K562 (cell line): ENCODE measurements around the gene TMEM184A. TPM values are rescaled to one million over a fixed set of nuclear protein-coding genes. Genes with fewer than 3 reads are reported as not detected.

ENCODE experiments used
- ATAC-seq: fragments of 200-7000 bp; cut with Tn5 transposase; 3 replicates; pipeline ENCODE4 v1.9.1; 2020; ENCODE audit warnings: moderate library complexity
- BruUV-seq: library from RNA; stranded (reverse); fragments of 400-500 nt; replicated peaks from 2 replicates; lab custom pipeline; 2021; lab: Mats Ljungman, UMichigan
- CTCF ChIA-PET: fragments of 300-600 bp; formaldehyde crosslinking; extraction: SDS; loops from one replicate; lab custom pipeline; 2021; ENCODE audit warnings: low intra/inter-chr PET ratio; lab: Yijun Ruan, JAX
- POLR2A ChIA-PET: fragments of 300-600, 350-650 bp; sonication (Branson Sonifier 250); formaldehyde crosslinking; extraction: SDS; loops from one replicate; lab custom pipeline; 2021; ENCODE audit warnings: antibody characterized with exemption, inconsistent platforms; lab: Yijun Ruan, JAX
- DNase-seq, 4 experiments: peaks; one replicate each; pipeline versions ENCODE4 v3.0.0 to v3.0.0-alpha.2; 2011 to 2018; ENCODE audit warnings: low spot score in 3 of 4, mixed read lengths in 3 of 4; ENCODE audit errors: extremely low read depth in 1 of 4
- FAIRE-seq: peaks from 2 replicates; lab custom pipeline; 2011; peaks lifted over from hg19 to GRCh38; lab: Jason Lieb, UNC
- H2AFZ ChIP-seq: 2 replicates; pipeline ENCODE4 v1.6.0; 2011; ENCODE audit warnings: low read depth, low read length, control low read depth, inconsistent platforms
- H3K27ac ChIP-seq: fragments of 200-600 bp; 3 replicates; pipeline ENCODE4 v1.8.0; 2011; ENCODE audit warnings: low read depth, mild to moderate bottlenecking, control low read depth, inconsistent platforms, low read length, moderate library complexity, mixed read lengths; ENCODE audit errors: extremely low read depth
- H3K27me3 ChIP-seq, 2 experiments: fragments of 300-600 bp in 1 of 2; 2 replicates in 1 of 2; 3 replicates in 1 of 2; pipeline versions ENCODE4 v1.6.0 to v1.8.0; 2011; ENCODE audit warnings: inconsistent platforms in 2 of 2, low read length in 2 of 2, mild to moderate bottlenecking in 1 of 2, mixed read lengths in 1 of 2, moderate library complexity in 1 of 2; ENCODE audit not compliant: control insufficient read depth in 2 of 2, insufficient read depth in 2 of 2
- H3K36me3 ChIP-seq: fragments of 300-600 bp; 3 replicates; pipeline ENCODE4 v1.8.0; 2011; ENCODE audit warnings: mild to moderate bottlenecking, low read length, inconsistent platforms; ENCODE audit not compliant: control insufficient read depth, insufficient read depth
- H3K4me1 ChIP-seq, 2 experiments: fragments of 200-600 bp in 1 of 2; replicated peaks in 1 of 2; 2 replicates in 1 of 2; 3 replicates in 1 of 2; pipeline versions ENCODE4 v1.5.1 to v1.8.0; 2011; ENCODE audit warnings: inconsistent platforms in 2 of 2, low read length in 2 of 2, mild to moderate bottlenecking in 1 of 2, mixed read lengths in 1 of 2, moderate library complexity in 1 of 2; ENCODE audit not compliant: control insufficient read depth in 2 of 2, insufficient read depth in 2 of 2
- H3K4me2 ChIP-seq: 2 replicates; pipeline ENCODE4 v1.6.1; 2011; ENCODE audit warnings: low read length, control low read depth, inconsistent platforms, mixed read lengths; ENCODE audit not compliant: insufficient read depth
- H3K4me3 ChIP-seq: fragments of 200-600 bp; sonication (generic), shearing (Covaris generic); 2 replicates; pipeline ENCODE4 v1.5.1; 2016; ENCODE audit warnings: control low read depth, inconsistent platforms
- H3K79me2 ChIP-seq: fragments of 200-600 bp; 3 replicates; pipeline ENCODE4 v1.8.0; 2011; ENCODE audit warnings: low read length, inconsistent platforms; ENCODE audit not compliant: control insufficient read depth, insufficient read depth
- H3K9ac ChIP-seq, 2 experiments: 2 replicates each; pipeline versions ENCODE4 v1.6.0 to v1.6.1; 2011; ENCODE audit warnings: low read depth in 2 of 2, low read length in 2 of 2, control low read depth in 1 of 2, inconsistent platforms in 1 of 2, mild to moderate bottlenecking in 1 of 2, mixed read lengths in 1 of 2; ENCODE audit not compliant: insufficient read depth in 1 of 2
- H3K9me1 ChIP-seq: one replicate; pipeline ENCODE4 v1.6.0; 2011; ENCODE audit warnings: inconsistent platforms, mild to moderate bottlenecking, low read length, moderate library complexity; ENCODE audit not compliant: control insufficient read depth, insufficient read depth
- H3K9me3 ChIP-seq: replicated peaks from 2 replicates; pipeline ENCODE4 v1.5.1; 2011; ENCODE audit warnings: low read depth, low read length, inconsistent platforms; ENCODE audit not compliant: control insufficient read depth, insufficient read depth
- H4K20me1 ChIP-seq: replicated peaks from 2 replicates; pipeline ENCODE4 v1.6.1; 2011; ENCODE audit warnings: low read length, inconsistent platforms, mixed read lengths; ENCODE audit not compliant: control insufficient read depth, insufficient read depth
- HMGN3 ChIP-seq: IDR thresholded peaks from 2 replicates; pipeline ENCODE4 v1.6.1; 2011; ENCODE audit warnings: borderline replicate concordance, low read depth, mild to moderate bottlenecking, mixed read lengths, low read length; ENCODE audit not compliant: insufficient read length; ENCODE audit errors: extremely low read depth
- MED1 ChIP-seq: sonication (generic); formaldehyde crosslinking; IDR thresholded peaks from 2 replicates; pipeline ENCODE4 v1.8.1; 2023; ENCODE audit warnings: missing genetic modification reagents, borderline replicate concordance
- NR2F6 ChIP-seq: fragments of 450-650 bp; formaldehyde crosslinking; IDR thresholded peaks from 2 replicates; pipeline ENCODE4 v1.4.0; 2020; ENCODE audit warnings: mild to moderate bottlenecking
- RUNX1 ChIP-seq: sonication (generic); IDR thresholded peaks from 2 replicates; pipeline ENCODE4 v1.6.1; 2016; ENCODE audit warnings: antibody characterized with exemption, low read depth
- ZBTB8A ChIP-seq: fragments of 450-650 bp; IDR thresholded peaks from 2 replicates; pipeline ENCODE4 v1.6.1; 2018; ENCODE audit warnings: mild to moderate bottlenecking, moderate library complexity; ENCODE audit not compliant: partially characterized antibody
- WGBS: fragments of 100-300 bp; shearing (Covaris generic); methylation state at CpG from one replicate; pipeline ENCODE4 v1.1.6; 2016; ENCODE audit warnings: low coverage, mixed read lengths; ENCODE audit not compliant: insufficient coverage; ENCODE audit errors: missing lambda C conversion rate; 5-methylcytosine and 5-hydroxymethylcytosine counted together
- in situ Hi-C: fragments of 300-500 bp; cut with MboI; formaldehyde crosslinking; loops from 4 replicates; pipeline ENCODE4 v1.15.0; 2018; ENCODE audit warnings: inconsistent platforms, mixed read lengths
- intact Hi-C: fragments of 100-400 bp; cut with micrococcal nuclease; formaldehyde crosslinking; loops from 2 replicates; pipeline ENCODE4 v1.14.2; 2022
- polyA plus RNA-seq, 8 experiments: library from polyadenylated mRNA; depleted of rRNA in 4 of 8; stranded (reverse) in 5 of 8; unstranded in 3 of 8; fragments of >200 nt; fragmentation: Nextera tagmentation in 2 of 8; fragmentation: Illumina TruSeq in 1 of 8; extraction: Ambion mirVana in 2 of 8; extraction: Trizol in 1 of 8; gene quantifications; 2 replicates each; pipeline versions ENCODE4 v1.2.1 to v1.2.3, GENCODE V29; 2011 to 2014; ENCODE audit warnings: inconsistent platforms in 1 of 8, missing spikeins in 1 of 8
- total RNA-seq, 7 experiments: library from RNA; depleted of rRNA in 6 of 7; stranded (reverse); fragments of >200 nt in 6 of 7; fragmentation: Illumina TruSeq in 2 of 7; extraction: Trizol in 2 of 7; gene quantifications; 2 replicates each; pipeline versions ENCODE4 v1.2.1 to v1.2.3, GENCODE V29; 2011 to 2021; ENCODE audit warnings: low replicate concordance in 1 of 7
- TF ChIP-seq, protein P1 (sequence below), 3 experiments: IDR thresholded peaks in 2 of 3; conservative IDR thresholded peaks in 1 of 3; 2 replicates each; pipeline ENCODE4 v1.5.1; 2011 to 2012; ENCODE audit warnings: low read length in 3 of 3, mild to moderate bottlenecking in 3 of 3, control low read depth in 2 of 3, improper control_type of control experiment in 1 of 3, inconsistent platforms in 1 of 3, low read depth in 1 of 3, mixed read lengths in 1 of 3, moderate library complexity in 1 of 3; ENCODE audit not compliant: insufficient read depth in 2 of 3

The TMEM184A gene
- total and polyA plus RNA-seq, 9 of the 15 experiments (the other 6 are each of a cell fraction or from before 2014, with no cell fraction given), result 0.10 to 0.18 (median 0.11) TPM; not detected in 6

DNA sequence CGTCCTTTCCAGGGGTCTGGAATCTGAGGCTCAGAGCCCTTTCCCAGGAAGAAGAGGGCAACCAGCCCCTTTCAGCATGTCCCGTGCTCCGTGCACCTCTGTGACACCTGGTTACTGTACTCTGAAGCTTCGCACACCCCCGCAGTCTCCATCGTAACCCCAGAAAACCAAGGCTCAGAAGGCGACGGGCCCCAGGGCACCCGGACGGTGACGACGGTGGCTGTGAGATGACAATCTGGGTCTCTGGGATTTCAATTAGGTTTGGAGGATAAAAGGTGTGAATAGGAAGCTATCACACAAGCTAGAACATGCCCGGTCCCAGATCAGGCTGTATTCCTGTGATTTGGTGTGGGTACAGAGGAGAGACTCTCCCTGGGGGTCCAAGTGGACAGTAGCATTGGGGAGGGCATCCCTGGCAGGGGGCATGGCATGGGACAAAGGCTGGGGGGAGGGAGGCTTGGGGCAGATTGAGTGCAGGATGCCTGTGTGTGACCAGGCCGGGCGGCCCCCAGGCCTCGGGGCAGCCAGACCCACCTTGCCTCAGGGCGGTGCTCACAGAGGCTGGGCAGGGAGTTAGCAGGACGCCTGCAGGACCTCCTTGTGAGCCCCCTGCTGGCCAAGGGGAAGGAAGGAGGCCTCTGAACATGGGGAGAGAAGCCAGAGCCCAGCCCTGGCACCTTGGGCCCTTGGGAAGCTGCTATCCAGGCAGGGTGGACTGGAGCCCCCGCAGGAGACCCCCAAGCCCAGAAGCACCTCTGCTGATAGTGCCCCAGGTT lies 37.3 kb upstream of the TMEM184A start (continued):
- TF ChIP-seq, protein P1, sequence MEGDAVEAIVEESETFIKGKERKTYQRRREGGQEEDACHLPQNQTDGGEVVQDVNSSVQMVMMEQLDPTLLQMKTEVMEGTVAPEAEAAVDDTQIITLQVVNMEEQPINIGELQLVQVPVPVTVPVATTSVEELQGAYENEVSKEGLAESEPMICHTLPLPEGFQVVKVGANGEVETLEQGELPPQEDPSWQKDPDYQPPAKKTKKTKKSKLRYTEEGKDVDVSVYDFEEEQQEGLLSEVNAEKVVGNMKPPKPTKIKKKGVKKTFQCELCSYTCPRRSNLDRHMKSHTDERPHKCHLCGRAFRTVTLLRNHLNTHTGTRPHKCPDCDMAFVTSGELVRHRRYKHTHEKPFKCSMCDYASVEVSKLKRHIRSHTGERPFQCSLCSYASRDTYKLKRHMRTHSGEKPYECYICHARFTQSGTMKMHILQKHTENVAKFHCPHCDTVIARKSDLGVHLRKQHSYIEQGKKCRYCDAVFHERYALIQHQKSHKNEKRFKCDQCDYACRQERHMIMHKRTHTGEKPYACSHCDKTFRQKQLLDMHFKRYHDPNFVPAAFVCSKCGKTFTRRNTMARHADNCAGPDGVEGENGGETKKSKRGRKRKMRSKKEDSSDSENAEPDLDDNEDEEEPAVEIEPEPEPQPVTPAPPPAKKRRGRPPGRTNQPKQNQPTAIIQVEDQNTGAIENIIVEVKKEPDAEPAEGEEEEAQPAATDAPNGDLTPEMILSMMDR (IDR thresholded peaks at IDR 0.05 in 2 of 3, conservative IDR thresholded peaks at IDR 0.05 in 1 of 3; ENCODE audit: insufficient read depth in 2 of 3, low read depth in 1 of 3, low read length in 3 of 3), result peak; percentile 48 to 61 (median 54)
- no peak for TF ChIP-seq HMGN3
- no peak for TF ChIP-seq NR2F6 (CRISPR knock-in tag)
- no peak for TF ChIP-seq RUNX1
- no peak for TF ChIP-seq MED1 (CRISPR knock-in tag)
- no peak for TF ChIP-seq ZBTB8A

DNA sequence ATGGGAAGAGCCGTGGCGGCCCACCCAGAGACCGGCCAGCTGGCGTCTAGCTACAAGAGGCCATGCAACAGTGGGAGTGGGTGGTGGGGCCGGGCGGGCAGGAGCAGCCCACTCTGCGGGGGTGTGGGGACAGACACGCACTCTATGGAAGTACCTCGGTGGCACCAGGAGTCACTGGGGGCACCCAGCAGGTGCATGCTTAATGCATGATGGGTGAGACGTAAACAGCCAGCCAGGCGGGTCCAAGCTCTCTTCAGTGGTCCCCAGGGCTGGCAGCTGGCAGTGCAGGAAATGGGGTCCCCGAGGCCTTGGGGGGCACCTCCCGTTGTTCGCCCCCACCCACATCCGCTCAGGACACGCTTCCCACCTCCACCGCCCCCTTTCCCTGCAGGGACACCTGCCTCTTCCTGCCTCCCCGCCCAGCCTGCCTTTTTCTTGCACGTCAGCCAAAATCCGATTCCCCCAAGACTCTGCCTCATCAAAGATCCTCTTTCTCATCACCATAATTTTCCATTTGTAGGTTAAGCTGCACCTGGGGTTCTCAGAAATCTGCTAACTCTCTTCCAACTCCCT lies 36.4 kb upstream of the TMEM184A start:
- Histone ChIP-seq H3K4me2 (no peak overlapping the region), H3K9me3 (no peaks in the 10 kb centered on the region), H3K27ac (no peak overlapping the region), H4K20me1 (0 out of 2 replicates have a peak, but pooled peaks cover 11% of the 10 kb centered on the region), H2AFZ (no peak overlapping the region), H3K9me1 (no peaks in the 10 kb centered on the region), H3K4me1 (peaks cover 0 to 15% of the 10 kb centered on the region in 2 experiments; a peak in 3 of 5 replicates), H3K36me3 (no peaks in the 10 kb centered on the region), H3K9ac (no peak overlapping the region), H3K79me2 (no peaks in the 10 kb centered on the region), H3K4me3 (no peak overlapping the region), H3K27me3 (peaks cover 53 to 75% of the 10 kb centered on the region in 2 experiments)
- in situ Hi-C loops (no loop called here), intact Hi-C loops (no loop called here)
- no TSS peak for BruUV-seq
- POLR2A ChIA-PET, result interaction anchor here (0.5 kb wide), 1 partner anchor 189 kb away, joined by 3 read pairs; no protein-coding TSS in a partner anchor
- DNase-seq (no peak), FAIRE-seq (no peak), ATAC-seq (no peak)
- 3% methylated on average over 14 of the region's 20 CpGs for WGBS
- CTCF ChIA-PET, result no interaction called here
